HepG2 (cell line): ENCODE data around the gene MIEF1. TPM values are rescaled to one million over a fixed set of nuclear protein-coding genes. Genes with fewer than 3 reads are reported as not detected.
A peak's percentile ranks its signal among the peaks of the same experiment; 100 is the strongest.

ENCODE experiments used
- FIP1L1 ChIP-seq: fragments of 200-400 bp; formaldehyde crosslinking; IDR thresholded peaks from 2 replicates; pipeline ENCODE4 v1.6.1; 2018; ENCODE audit warnings: low read depth, mild to moderate bottlenecking, low read length, moderate library complexity, borderline replicate concordance; ENCODE audit not compliant: insufficient read depth
- KDM2A ChIP-seq: sonication (generic); formaldehyde crosslinking; IDR thresholded peaks from 2 replicates; pipeline ENCODE4 v1.4.0; 2020; ENCODE audit warnings: low read depth, missing genetic modification reagents, borderline replicate concordance
- MAFG ChIP-seq: sonication (generic); formaldehyde crosslinking; IDR thresholded peaks from 2 replicates; pipeline ENCODE4 v1.5.1; 2020; ENCODE audit warnings: mild to moderate bottlenecking, missing genetic modification reagents
- MBNL3 ChIP-seq: fragments of 250-450 bp; sonication (Bioruptor Pico); conservative IDR thresholded peaks from 2 replicates; pipeline ENCODE4 v1.8.0; 2022; ENCODE audit warnings: mild to moderate bottlenecking, inconsistent platforms
- MYNN ChIP-seq: sonication (generic); formaldehyde crosslinking; IDR thresholded peaks from 2 replicates; pipeline ENCODE4 v1.4.0; 2020; ENCODE audit warnings: mild to moderate bottlenecking, low read depth, missing genetic modification reagents
- NCOA1 ChIP-seq: sonication (generic); formaldehyde crosslinking; IDR thresholded peaks from 2 replicates; pipeline ENCODE4 v1.9.0; 2021; ENCODE audit warnings: missing genetic modification reagents
- NCOR1 ChIP-seq: fragments of 200-600 bp; sonication (generic); IDR thresholded peaks from 2 replicates; pipeline ENCODE4 v1.7.0; 2017; ENCODE audit warnings: antibody characterized with exemption, low read length, borderline replicate concordance
- PLRG1 ChIP-seq: fragments of 450-650 bp; conservative IDR thresholded peaks from 2 replicates; pipeline ENCODE4 v1.6.1; 2016
- PRPF4 ChIP-seq: fragments of 200-400 bp; formaldehyde crosslinking; IDR thresholded peaks from 2 replicates; pipeline ENCODE4 v1.6.1; 2016; ENCODE audit warnings: low read length, low read depth; ENCODE audit not compliant: poor library complexity, severe bottlenecking
- REPIN1 ChIP-seq: sonication (generic); formaldehyde crosslinking; IDR thresholded peaks from 2 replicates; pipeline ENCODE4 v1.8.0; 2022; ENCODE audit warnings: missing genetic modification reagents, low read depth, mild to moderate bottlenecking, borderline replicate concordance
- RORA ChIP-seq: sonication (generic); formaldehyde crosslinking; IDR thresholded peaks from 2 replicates; pipeline ENCODE4 v1.5.0; 2020; ENCODE audit warnings: mild to moderate bottlenecking, missing genetic modification reagents, moderate library complexity
- SATB2 ChIP-seq: sonication (generic); formaldehyde crosslinking; IDR thresholded peaks from 2 replicates; pipeline ENCODE4 v1.5.0; 2020; ENCODE audit warnings: missing genetic modification reagents
- TARDBP ChIP-seq: sonication (generic); formaldehyde crosslinking; IDR thresholded peaks from 2 replicates; pipeline ENCODE4 v1.8.0; 2022; ENCODE audit warnings: mild to moderate bottlenecking, missing genetic modification reagents
- TEAD3 ChIP-seq: optimal IDR thresholded peaks from 2 replicates; pipeline ENCODE3; 2016; ENCODE audit warnings: borderline replicate concordance
- THYN1 ChIP-seq: sonication (generic); formaldehyde crosslinking; IDR thresholded peaks from 2 replicates; pipeline ENCODE4 v1.8.1; 2023; ENCODE audit warnings: low read depth, mild to moderate bottlenecking, moderate library complexity, missing genetic modification reagents, borderline replicate concordance
- ZC3H13 ChIP-seq: sonication (generic); formaldehyde crosslinking; IDR thresholded peaks from 2 replicates; pipeline ENCODE4 v1.8.1; 2023; ENCODE audit warnings: mild to moderate bottlenecking, missing genetic modification reagents, moderate library complexity
- ZFP82 ChIP-seq: sonication (generic); formaldehyde crosslinking; IDR thresholded peaks from 2 replicates; pipeline ENCODE4 v1.5.1; 2020; ENCODE audit warnings: mild to moderate bottlenecking, missing genetic modification reagents, borderline replicate concordance
- ZNF256 ChIP-seq: sonication (generic); formaldehyde crosslinking; conservative IDR thresholded peaks from 2 replicates; pipeline ENCODE4 v1.4.0; 2020; ENCODE audit warnings: missing genetic modification reagents
- ZNF337 ChIP-seq: sonication (generic); formaldehyde crosslinking; IDR thresholded peaks from 2 replicates; pipeline ENCODE4 v1.5.1; 2020; ENCODE audit warnings: missing genetic modification reagents, low read depth, mild to moderate bottlenecking, borderline replicate concordance
- ZNF33A ChIP-seq: sonication (generic); formaldehyde crosslinking; IDR thresholded peaks from 2 replicates; pipeline ENCODE4 v1.5.1; 2020; ENCODE audit warnings: missing genetic modification reagents, mild to moderate bottlenecking, moderate library complexity, borderline replicate concordance
- ZNF558 ChIP-seq: sonication (generic); formaldehyde crosslinking; IDR thresholded peaks from 2 replicates; pipeline ENCODE4 v1.9.0; 2022; ENCODE audit warnings: mild to moderate bottlenecking, missing genetic modification reagents, borderline replicate concordance
- ZNF570 ChIP-seq: sonication (generic); formaldehyde crosslinking; IDR thresholded peaks from 2 replicates; pipeline ENCODE4 v1.4.0; 2020; ENCODE audit warnings: mild to moderate bottlenecking, missing genetic modification reagents, borderline replicate concordance
- ZNF841 ChIP-seq: sonication (generic); formaldehyde crosslinking; IDR thresholded peaks from 2 replicates; pipeline ENCODE4 v1.8.1; 2023; ENCODE audit warnings: missing genetic modification reagents, borderline replicate concordance
- polyA plus RNA-seq, 8 experiments: library from polyadenylated mRNA; depleted of rRNA in 3 of 8; stranded (reverse) in 7 of 8; unstranded in 1 of 8; fragments of >200 nt; fragmentation: Illumina TruSeq in 4 of 8; extraction: Trizol in 4 of 8; gene quantifications; 2 replicates each; pipeline versions ENCODE4 v1.2.1 to v1.2.3, GENCODE V29; 2011 to 2016; ENCODE audit warnings: low read depth in 4 of 8, missing spikeins in 1 of 8, mixed read lengths in 1 of 8; ENCODE audit not compliant: insufficient read depth in 1 of 8
- total RNA-seq, 5 experiments: library from RNA; depleted of rRNA; stranded (reverse); fragments of >200 nt; fragmentation: Illumina TruSeq; extraction: Trizol; gene quantifications; 2 replicates each; pipeline ENCODE4 v1.2.3, GENCODE V29; 2016; ENCODE audit warnings: low read depth in 1 of 5
- TF ChIP-seq, protein P1 (sequence below): sonication (generic); IDR thresholded peaks from 2 replicates; pipeline ENCODE4 v1.6.1; 2016; ENCODE audit warnings: low read depth, borderline replicate concordance
- TF ChIP-seq, protein P2 (sequence below): sonication (generic); formaldehyde crosslinking; IDR thresholded peaks from 2 replicates; pipeline ENCODE4 v1.4.0; 2020; ENCODE audit warnings: missing genetic modification reagents
- TF ChIP-seq, protein P3 (sequence below): sonication (generic); formaldehyde crosslinking; IDR thresholded peaks from 2 replicates; pipeline ENCODE4 v1.5.1; 2020; ENCODE audit warnings: missing genetic modification reagents, mild to moderate bottlenecking, borderline replicate concordance

The MIEF1 gene
- total and polyA plus RNA-seq, 2 of the 13 experiments (the other 11 are each of a cell fraction or from before 2014, with no cell fraction given) = 21.7 to 34.8 TPM

DNA sequence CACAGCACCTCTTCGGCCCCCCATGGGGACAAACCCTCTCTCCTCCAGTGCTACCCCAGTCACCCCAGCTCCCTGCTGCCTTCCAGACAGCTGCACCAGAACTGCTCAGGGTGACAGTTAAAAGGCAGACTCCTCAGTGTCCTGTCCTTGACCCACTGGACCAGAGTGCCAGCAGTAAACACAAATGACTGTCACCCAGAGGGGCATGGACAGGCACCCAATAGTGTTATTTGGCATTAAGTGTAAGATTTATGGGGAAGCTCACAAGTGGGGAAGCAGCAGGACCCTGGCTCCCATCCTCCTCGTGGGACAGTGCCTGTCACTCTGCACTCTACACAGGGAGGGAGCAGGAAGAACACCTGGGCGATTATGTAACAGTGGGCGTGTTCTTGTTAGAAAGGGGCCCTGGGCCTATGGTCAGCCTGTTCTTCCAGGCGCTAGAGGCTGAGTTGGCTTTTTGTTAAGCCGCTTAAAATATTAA is 25.4 kb downstream of the MIEF1 start (continued):
- TF ChIP-seq ZNF558 (CRISPR knock-in tag) (no peak), NCOR1 (peak; percentile 28; the same call in 1 of the 2 replicates), ZNF841 (CRISPR knock-in tag) (no peak), REPIN1 (CRISPR knock-in tag) (no peak; the same call in 1 of the 2 replicates), ZC3H13 (peak; percentile 69; the same call in 1 of the 2 replicates), TEAD3 (CRISPR knock-in tag) (no peak), RORA (CRISPR knock-in tag) (no peak), ZNF33A (CRISPR knock-in tag) (no peak), MYNN (no peak), ZNF337 (CRISPR knock-in tag) (no peak), THYN1 (CRISPR knock-in tag) (no peak), PLRG1 (no peak), FIP1L1 (no peak), PRPF4 (no peak), MAFG (no peak), ZNF256 (CRISPR knock-in tag) (no peak), KDM2A (0 out of 2 replicates have a peak, but pooled peaks have one; percentile 25), SATB2 (CRISPR knock-in tag) (no peak), TARDBP (CRISPR knock-in tag) (no peak), ZFP82 (CRISPR knock-in tag) (no peak), ZNF570 (CRISPR knock-in tag) (no peak), MBNL3 (CRISPR knock-in tag) (no peak), NCOA1 (CRISPR knock-in tag) (no peak)
- TF ChIP-seq, protein P1, sequence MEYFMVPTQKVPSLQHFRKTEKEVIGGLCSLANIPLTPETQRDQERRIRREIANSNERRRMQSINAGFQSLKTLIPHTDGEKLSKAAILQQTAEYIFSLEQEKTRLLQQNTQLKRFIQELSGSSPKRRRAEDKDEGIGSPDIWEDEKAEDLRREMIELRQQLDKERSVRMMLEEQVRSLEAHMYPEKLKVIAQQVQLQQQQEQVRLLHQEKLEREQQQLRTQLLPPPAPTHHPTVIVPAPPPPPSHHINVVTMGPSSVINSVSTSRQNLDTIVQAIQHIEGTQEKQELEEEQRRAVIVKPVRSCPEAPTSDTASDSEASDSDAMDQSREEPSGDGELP = peak; percentile 80; the same call in 1 of the 2 replicates
- TF ChIP-seq, protein P2, sequence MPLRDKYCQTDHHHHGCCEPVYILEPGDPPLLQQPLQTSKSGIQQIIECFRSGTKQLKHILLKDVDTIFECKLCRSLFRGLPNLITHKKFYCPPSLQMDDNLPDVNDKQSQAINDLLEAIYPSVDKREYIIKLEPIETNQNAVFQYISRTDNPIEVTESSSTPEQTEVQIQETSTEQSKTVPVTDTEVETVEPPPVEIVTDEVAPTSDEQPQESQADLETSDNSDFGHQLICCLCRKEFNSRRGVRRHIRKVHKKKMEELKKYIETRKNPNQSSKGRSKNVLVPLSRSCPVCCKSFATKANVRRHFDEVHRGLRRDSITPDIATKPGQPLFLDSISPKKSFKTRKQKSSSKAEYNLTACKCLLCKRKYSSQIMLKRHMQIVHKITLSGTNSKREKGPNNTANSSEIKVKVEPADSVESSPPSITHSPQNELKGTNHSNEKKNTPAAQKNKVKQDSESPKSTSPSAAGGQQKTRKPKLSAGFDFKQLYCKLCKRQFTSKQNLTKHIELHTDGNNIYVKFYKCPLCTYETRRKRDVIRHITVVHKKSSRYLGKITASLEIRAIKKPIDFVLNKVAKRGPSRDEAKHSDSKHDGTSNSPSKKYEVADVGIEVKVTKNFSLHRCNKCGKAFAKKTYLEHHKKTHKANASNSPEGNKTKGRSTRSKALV = no peak
- TF ChIP-seq, protein P3, sequence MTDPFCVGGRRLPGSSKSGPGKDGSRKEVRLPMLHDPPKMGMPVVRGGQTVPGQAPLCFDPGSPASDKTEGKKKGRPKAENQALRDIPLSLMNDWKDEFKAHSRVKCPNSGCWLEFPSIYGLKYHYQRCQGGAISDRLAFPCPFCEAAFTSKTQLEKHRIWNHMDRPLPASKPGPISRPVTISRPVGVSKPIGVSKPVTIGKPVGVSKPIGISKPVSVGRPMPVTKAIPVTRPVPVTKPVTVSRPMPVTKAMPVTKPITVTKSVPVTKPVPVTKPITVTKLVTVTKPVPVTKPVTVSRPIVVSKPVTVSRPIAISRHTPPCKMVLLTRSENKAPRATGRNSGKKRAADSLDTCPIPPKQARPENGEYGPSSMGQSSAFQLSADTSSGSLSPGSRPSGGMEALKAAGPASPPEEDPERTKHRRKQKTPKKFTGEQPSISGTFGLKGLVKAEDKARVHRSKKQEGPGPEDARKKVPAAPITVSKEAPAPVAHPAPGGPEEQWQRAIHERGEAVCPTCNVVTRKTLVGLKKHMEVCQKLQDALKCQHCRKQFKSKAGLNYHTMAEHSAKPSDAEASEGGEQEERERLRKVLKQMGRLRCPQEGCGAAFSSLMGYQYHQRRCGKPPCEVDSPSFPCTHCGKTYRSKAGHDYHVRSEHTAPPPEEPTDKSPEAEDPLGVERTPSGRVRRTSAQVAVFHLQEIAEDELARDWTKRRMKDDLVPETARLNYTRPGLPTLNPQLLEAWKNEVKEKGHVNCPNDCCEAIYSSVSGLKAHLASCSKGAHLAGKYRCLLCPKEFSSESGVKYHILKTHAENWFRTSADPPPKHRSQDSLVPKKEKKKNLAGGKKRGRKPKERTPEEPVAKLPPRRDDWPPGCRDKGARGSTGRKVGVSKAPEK = no peak
